GDM1 (cell line): ENCODE data around the gene TMEM145.

ENCODE experiments used
- DNase-seq: peaks from one replicate; lab custom pipeline; 2025; lab: John Stamatoyannopoulos, UW

The TMEM145 gene

DNA sequence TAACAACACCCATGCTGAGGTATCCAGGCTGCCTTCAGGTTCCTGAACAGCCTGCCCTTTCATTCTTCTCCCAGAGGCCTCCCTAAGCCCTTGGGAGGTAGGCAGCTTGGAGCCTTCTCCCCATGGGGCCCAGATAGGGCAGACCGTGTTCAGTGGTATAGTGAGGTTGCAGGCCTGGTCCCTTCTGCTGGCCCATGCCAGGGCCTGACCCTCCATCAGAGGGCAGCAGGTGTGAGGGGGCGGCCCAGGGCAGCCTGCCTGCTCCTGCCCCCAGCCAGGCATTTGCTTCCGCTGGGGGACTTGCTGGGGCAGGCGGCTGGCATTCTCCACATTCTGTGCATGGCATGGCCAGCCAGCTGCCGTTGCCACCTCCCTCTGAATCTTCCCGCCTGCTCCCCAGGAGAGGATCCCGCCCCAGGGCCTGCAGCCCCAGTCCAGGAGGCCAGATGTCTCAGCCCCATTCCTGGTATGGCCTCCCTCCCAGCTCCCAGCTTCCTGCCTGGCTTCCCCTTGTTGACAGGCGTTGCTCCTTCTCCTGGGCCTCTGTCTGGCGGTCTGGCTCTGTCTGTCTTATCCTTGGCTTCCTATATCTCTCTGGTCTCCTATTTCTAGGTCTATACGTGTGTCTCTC, 35.2 kb upstream of the TMEM145 start:
- DNase-seq: no peak

DNA sequence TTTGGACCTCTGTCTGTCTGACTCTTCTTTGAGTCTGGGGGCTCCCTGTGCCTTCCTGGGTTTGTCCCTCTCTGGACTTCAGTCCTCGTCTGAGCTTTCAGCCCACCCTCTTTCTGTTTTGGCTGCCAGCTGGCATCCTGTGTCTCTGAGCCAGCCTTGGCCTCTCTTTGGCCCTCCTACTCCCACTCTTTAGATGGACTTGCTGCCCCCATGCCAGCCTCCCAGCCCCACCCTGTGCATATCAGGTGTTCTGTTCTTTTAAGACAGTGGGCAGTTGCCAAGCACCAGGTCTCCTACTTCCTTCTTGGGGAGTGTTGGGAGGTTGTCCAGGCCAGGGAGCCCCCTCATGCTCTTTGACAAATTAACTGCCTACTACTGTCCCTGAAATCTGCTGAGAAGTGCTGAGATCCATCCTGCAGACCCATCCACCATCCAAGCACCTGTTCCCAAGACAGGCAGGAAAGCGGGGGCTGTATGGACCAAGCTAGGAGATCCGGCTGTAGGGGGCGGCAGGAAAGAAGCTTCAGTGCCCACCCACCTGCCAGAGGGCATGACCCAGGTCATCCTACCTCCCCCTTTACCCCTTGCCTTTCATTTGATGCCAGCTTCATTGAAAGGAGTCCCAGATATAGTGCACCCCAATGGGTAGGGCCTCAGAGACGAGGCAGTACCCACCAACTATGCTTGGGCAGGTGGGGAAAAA, 34.5 kb upstream of the TMEM145 start:
- no peak for DNase-seq

DNA sequence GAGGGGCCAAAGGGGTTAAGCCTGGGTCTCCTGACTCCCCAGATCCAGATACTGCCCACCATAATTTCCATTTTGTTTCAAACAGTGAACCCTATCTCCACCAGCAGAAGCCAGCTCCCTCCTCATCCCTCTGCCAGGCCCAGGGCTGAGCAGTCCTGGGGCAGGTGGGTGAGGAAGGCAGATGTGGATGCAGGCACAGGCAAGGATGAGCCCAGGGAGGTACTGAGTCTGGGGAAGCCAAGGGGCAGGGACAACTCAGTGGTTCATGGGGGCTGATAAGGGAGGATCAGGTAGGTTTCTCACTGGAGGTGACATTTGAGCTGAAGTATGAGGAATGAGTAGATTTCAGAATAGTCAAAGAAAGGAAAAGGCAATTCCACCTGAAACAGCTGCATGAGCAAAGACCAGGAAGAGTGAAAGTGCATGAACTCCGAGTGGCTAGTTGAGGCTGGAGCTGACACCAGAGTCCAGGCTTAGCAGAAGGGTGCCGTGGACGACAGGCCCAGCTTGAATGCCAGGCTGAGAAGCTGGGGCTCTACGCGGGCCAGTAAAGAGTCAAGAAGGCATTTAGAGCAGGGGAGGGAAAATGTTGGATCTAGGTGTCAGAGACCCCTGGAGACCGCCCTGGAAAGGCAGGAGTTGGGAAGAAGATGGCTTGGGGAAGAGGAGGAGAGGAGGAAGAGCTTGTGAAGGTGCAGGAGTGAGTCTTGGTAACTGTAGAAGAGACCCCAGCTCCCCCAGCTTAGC, 33.8 kb upstream of the TMEM145 start:
- no peak for DNase-seq

DNA sequence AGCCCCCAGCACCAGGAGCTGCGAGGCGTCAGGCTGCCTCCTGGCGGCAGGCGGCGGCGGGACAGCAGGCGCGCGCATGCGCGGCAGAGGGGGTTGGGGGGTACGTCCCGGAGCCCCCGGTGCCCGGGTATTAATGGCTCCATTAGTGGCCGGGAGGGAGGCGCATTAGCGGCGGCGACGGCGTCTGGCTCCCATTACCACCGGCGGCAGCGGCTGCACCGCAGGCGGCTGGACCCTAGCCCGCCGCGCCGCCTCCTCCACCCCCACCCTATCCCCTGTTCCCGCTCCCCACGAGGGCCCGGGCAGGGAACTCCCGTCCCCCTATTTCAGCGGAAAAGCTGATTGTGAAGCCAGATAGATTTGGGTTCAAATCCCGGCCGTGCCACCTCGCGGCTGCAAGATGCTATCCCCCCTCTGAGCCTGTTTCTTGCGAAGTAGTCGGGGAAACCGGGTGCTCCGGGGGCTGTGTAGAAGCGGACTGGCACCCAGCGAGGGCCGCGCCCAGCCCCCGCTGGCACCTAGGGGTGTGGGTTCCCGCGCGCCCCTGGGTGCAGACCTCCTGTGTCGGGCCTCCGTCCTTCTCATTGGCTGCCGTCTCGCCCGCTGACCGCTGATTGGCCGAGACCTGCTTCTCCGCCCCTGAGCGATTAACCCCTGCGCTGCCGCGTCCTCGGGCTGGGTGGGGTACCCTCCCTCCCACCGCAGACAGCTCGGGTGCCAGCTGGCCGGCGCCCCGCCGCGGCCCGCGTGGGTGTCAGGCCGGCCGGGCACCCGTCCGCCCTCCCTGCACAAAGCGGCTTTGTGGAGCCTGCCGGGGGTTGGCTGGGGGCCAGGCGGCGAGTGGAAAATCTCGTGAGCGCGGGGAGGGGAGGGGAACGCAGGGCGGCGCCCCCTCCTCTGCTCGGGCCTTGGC, 33.0 kb upstream of the TMEM145 start:
- peak; percentile 86 for DNase-seq

DNA sequence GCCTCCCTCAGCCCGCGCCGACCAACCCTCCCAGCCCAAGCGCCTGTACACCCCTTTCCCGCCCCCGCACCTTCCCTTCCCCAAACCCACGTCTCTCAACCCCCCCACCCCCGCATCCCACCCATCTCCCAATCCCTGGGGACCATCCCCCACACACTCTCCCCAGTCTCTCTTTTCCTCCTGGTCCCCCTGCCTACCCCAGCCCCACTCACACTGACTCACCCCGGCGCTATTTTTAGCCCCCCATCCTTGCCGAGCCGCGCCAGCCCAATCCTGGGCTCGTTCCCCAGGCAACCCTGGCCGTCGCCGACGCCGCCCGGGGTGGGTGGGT, 32.3 kb upstream of the TMEM145 start:
- DNase-seq: no peak

DNA sequence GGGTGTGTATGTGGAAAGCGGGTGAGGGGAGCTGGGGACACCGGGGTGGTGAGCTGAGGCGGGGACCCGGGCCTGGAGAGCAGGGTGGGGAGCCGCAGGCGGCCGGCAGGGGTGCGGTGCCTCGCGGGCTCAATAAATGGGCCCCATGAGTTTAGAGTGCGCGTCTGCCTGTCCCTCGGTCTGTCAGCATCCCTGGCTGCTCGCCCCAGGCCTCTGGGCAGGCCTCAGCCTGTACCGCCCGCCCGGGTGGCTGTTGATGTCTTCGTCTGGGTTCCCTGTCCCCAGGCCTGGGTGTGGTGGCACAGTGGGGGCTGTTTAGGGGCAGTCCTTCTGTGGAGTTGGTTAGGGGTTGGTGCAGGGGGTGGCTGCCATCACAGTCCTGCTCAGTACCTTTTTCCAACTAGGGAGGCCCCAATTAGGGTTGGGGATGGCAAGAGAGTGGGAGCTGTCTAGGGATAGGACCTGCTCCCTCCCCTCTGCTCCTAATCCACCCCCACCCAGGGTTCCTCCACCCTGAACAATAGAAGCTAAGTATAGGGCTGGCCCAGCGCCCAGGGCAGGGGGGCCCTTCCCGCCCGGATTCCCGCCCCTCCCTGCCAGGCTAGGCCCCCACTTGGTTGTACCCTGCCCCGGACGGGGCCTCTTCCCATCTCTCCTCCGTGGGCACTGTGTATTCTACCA, 31.8 kb upstream of the TMEM145 start:
- no peak for DNase-seq

DNA sequence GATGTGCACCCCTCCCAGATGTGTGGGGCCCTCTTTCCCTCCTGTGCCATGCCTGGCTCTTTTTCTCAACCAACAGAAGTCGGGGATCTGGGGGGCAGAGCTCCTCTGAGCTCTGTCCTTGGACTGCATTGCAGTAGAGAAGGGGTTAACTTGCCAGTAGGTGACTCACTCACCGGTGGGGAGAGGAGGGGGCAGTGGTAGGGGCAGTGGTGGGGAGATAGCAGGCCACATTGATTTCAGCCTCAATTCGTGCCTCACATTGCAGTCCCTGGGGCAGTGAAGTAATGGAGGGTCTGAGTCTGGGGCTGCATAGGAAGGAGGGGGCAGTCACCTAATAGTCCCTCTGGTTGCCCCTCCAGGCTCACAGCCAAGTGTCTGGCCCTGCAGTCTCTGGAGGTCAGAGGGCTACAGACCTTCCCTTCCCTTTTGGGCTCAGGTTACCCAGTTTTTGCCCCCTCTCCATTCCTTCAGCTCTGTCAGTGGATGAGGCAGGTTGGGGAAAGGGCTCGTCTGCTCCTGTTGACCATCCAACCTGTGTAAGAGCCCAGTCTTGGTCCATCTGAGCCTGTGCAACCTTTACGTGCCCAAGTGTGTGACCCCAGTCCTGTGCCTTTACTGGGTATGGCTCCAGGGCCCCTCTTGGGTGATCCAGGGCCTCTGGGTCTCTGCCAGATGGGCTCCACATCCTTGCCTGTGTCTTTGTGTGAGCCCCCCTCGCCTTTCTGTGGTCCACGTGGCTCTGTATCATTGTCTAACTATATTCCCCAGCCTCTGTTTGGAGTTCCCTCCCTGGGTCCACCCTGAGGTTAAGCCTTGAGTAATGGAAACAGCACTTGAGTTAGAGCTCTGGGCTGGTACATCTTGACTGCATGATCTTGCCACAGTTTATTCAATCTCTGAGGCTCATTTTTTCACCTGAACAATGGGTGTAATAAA, 31.0 kb upstream of the TMEM145 start:
- peak; percentile 23 for DNase-seq

DNA sequence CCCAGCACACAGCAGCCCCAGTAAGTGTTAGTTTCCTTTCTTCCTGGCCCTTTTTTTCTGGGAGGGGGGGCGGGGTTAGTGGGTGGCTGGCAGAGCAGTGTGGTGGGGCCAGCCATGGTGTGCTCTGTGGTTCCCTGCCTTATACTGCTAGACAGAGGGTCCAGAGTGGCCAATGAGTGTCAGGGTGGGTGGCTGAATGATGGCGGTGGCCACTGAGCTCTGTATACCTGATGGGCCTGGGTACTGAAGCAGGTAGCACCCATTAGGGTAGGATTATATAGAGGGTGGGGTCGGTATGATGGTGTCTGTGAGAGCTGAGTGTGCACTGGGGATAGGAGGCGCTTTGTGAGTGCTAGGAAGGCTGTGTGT, 30.3 kb upstream of the TMEM145 start:
- no peak for DNase-seq

DNA sequence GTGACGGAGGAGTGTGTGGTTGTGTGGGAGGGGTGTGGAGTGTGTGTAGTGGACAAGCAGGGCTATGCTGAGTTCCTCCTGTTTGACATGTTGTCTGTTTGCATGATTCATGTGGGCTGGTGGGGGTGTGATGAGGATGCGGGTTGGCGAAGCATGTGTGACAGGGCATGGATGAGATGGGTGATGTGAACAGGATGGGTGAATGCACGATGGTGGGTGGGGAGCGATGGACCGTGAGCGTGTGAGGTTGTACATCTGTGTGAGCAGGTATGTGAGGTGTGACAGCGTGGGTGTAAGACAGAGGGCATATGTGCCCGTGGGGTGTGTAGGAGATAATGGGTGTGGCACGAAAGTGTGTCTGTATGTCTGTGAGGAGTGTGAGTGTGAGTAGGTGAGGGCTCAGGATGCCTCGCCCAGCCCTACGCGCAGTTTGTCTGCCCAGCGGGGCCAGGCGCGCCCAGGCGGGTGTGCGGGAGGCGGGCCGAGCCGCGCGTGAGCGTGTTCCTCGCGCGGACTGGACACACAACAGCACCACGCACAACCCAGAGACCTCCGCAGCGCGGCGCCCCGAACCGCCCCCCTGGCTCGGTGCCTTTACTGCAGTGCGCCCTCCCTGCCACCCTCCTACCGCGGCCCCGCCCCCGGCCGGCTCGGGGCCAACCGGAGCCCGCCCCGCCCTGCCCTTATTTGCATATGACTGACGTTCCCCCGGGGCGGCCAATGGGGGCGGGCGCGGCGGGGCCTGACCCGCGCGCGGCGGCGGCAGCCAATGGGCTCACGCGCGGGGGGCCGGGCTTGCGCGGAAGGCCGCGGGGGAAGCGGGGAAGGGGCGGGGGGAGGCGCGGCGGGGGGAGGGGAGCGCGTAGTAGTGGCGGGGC, 29.7 kb upstream of the TMEM145 start:
- peak; percentile 93 for DNase-seq

DNA sequence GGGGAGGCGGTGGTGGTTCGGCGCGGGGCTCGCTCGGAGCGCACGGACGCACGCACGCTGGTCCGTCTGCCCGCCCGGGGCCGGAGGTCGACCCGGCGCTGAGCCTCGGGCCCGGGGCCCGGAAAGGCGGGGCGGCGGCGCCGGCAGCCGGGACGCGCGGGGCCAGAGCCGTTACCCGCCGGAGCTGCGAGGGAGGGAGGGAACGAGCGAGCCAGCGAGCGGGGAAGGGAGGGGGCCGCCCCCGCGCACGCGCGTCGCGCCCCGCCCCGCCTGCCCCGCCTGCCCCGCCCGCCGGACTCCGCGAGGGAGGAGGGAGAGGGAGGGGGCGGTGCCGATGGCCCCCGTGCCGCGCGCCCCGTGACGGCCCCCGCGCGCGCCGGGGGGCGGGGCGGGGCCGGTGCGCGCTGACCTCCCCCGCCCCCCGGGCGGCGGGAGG, 29.0 kb upstream of the TMEM145 start:
- peak; percentile 82 for DNase-seq

DNA sequence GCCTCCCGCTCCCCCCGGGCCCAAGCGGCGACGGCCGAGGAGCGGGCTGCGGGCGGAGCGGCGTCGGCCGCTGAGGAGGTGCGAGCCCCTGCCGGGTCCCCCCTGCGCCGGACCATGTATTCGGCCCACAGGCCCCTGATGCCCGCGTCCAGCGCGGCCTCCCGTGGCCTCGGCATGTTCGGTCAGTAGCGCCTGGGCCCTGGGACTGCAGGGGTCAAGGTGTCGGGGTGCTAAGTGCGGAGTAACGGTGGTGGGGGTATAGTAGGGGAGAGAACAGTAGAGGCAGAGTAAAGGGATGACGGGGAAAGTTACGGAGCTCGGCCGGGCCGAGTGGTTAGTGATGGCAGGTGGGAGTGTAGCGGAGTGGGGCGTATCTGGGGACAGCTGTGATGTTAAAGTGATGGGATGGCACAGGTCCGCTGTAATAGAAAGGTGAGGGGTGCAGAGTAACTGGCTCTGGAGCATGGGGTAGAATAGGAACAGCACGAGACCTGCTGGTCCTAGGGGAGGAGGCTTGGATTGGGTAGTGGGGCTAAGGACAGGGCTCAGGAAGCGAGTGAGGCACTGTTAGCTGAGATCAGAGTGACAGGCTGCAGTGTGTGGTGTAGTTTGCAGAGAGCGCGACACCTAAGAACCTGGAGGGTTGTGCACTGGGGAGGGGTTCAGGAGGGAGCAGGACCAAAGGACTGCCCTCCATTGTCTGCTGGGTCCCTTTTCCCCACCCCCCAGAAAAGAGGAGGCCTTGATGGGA, 28.3 kb upstream of the TMEM145 start:
- no peak for DNase-seq

DNA sequence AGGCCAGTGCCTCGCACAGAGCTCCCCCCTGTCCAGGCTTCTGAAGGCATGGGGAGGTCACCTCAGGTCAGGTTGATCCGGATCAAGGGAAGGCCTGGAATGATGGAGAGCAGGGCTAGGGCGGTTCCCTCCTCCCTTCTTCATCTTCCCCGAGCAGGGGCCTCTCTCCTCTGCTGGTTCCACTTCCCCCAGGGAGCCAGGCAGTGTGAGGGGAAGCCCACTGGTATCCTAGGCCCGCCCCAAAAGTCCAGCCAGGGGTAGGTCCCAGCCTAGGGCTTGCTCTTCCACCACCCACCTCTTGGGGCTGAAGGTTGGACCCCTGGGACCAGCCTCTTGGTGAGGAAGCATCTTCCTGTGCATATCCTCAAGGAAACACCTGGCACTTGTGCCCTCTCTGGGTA, 27.6 kb upstream of the TMEM145 start:
- peak; percentile 11 for DNase-seq

DNA sequence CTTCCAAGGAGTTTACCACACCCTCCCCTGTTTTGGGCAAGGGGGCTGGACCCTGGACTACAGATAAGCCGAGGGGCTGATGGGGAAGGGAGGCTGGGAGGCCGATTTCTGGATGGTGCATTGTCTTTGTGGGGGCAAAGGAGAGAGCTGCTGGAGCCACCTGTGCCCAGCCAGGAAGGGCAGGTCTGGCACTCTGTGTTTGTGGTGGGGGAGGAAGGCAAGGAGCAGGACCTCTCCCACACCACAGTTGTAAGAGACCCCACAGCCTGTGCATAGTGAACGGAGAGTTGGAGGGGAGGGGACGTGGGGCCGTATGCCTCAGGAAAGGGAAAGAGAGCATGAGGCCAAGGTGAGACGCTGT, 27.1 kb upstream of the TMEM145 start:
- no peak for DNase-seq

DNA sequence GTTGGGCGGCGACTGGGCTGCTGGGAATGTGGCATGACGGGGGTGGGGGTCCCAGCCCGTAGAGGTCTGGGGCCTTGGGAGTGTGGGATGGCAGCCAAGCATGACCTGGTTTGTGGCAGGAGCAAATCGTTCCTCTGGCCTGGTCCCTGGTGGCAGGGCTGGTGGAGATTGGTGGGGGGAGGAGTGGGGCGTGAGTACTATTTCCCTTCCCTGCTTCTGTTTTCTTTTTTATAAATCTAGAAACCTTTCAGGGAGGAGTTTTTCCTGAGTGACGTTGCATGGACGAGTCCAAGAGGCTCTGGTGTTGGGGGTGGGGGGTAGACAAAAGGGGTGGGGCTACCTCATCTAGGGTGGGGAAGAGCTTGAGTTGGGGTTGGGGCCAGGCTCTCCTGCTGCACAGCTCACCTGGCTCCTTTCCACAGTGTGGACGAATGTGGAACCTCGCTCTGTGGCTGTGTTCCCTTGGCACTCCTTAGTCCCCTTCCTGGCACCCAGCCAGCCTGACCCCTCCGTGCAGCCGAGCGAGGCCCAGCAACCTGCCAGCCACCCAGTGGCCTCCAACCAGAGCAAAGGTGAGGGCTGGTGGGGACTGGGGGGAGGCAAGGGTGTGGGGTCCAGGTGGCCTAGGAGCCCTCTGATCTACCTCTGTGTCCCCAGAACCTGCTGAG, 26.6 kb upstream of the TMEM145 start:
- no peak for DNase-seq

DNA sequence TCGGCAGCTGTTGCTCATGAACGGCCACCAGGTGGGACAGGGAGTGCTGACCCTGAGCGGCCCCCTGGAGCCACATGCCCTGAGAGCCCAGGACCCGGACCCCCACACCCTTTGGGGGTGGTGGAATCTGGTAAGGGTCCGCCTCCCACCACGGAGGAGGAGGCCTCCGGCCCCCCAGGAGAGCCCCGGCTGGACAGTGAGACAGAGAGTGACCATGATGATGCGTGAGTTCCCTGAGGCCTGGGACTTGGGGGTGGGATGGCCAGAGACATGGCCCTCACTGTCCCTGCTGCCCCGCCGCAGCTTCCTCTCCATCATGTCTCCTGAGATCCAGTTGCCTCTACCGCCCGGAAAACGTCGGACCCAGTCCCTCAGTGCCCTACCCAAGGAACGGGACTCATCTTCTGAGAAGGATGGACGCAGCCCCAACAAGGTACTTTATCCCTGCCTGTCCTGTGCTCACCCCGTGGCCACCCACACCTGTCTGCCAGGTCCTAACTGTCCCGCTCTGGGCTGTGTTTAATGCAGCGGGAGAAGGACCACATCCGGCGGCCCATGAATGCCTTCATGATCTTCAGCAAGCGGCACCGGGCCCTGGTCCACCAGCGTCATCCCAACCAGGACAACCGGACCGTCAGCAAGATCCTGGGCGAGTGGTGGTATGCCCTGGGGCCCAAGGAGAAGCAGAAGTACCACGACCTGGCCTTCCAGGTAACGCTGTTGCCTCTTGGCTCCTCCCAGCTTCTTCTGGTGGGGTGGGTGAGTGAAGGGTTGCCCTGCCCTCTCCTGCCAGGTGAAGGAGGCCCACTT, 25.9 kb upstream of the TMEM145 start:
- no peak for DNase-seq

DNA sequence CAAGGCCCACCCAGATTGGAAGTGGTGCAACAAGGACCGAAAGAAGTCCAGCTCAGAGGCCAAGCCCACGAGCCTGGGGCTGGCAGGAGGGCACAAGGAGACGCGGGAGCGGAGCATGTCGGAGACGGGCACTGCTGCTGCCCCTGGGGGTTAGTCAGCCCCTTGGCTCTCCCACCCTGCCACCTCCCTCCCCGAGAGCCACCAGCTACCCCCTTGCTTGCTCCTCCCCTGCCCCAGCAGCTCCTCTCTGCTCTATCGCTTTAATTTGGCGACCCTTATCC, 25.3 kb upstream of the TMEM145 start:
- no peak for DNase-seq

DNA sequence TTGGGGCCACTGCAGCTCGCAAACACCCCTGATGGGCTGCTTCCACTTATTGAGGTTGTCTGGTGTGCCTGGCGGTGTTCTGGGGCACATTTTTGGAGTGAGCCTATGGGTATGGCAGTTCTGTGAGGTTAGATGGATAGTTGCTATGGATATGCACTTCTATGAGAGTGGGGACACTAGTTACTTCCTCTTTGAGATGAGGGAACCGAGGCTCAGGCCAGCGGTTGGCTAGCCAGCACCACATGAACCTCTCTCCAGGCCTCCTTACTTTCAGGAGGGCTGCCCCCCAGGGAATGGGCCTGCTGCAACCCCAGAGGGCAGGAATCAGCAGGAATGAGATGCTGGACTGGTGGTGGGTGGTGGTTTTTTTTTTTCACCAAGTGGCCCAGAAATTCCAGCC, 24.7 kb upstream of the TMEM145 start:
- DNase-seq: no peak
